ENCODE measurements around the gene EHD1.

EHD1 gene

DNA sequence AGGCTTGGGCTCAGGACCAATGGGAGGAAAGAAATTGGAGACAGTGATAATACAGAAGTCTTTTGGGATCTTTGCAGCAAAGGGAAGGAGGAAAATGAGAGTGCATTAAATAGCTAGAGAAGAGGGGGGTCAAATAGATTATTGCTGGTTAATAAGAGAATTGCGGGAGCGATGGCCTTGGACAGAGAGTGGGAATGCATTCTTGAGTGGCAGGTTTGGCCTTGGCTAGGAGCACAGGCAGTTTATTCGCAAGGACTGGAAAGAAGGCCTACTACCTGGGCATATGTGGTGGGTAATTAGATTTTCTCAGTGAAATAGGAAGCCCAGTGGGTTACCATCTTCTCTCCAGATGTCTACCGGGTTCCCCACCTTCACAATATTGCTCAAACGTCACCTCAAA, 64.6 kb downstream of the EHD1 start:
- Histone ChIP-seq H2AFZ (ENCODE audit: low read length) (no peak overlapping the region), H3K79me2 (ENCODE audit: insufficient read depth, low read length) (peaks cover 8% of the 10 kb centered on the region), H3K9ac (ENCODE audit: low read depth, low read length, poor library complexity, severe bottlenecking) (no peak overlapping the region), H4K20me1 (ENCODE audit: insufficient read depth, low read length, poor library complexity, severe bottlenecking) (peaks cover 8% of the 10 kb centered on the region), H3K27me3 (ENCODE audit: insufficient read depth, low read length, poor library complexity, severe bottlenecking) (no peaks in the 10 kb centered on the region), H3K9me2 (replicated peaks; ENCODE audit: low read depth, low read length) (no peaks in the 10 kb centered on the region), H3K4me3 (ENCODE audit: low read length, poor library complexity, severe bottlenecking) (no peak overlapping the region), H3K9me3 (ENCODE audit: insufficient read depth, low read depth, low read length) (no peaks in the 10 kb centered on the region), H3F3A (ENCODE audit: low read depth) (no peaks in the 10 kb centered on the region), H3K4me1 (ENCODE audit: insufficient read depth, low read length, poor library complexity, severe bottlenecking) (peaks cover 13% of the 10 kb centered on the region), H3K36me3 (ENCODE audit: insufficient read depth, low read length) (no peaks in the 10 kb centered on the region), H3K4me2 (ENCODE audit: low read depth, low read length, poor library complexity, severe bottlenecking) (no peak overlapping the region)
- TF ChIP-seq, protein P1, sequence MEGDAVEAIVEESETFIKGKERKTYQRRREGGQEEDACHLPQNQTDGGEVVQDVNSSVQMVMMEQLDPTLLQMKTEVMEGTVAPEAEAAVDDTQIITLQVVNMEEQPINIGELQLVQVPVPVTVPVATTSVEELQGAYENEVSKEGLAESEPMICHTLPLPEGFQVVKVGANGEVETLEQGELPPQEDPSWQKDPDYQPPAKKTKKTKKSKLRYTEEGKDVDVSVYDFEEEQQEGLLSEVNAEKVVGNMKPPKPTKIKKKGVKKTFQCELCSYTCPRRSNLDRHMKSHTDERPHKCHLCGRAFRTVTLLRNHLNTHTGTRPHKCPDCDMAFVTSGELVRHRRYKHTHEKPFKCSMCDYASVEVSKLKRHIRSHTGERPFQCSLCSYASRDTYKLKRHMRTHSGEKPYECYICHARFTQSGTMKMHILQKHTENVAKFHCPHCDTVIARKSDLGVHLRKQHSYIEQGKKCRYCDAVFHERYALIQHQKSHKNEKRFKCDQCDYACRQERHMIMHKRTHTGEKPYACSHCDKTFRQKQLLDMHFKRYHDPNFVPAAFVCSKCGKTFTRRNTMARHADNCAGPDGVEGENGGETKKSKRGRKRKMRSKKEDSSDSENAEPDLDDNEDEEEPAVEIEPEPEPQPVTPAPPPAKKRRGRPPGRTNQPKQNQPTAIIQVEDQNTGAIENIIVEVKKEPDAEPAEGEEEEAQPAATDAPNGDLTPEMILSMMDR (conservative IDR thresholded peaks at IDR 0.05; ENCODE audit: low read length), result no peak

DNA sequence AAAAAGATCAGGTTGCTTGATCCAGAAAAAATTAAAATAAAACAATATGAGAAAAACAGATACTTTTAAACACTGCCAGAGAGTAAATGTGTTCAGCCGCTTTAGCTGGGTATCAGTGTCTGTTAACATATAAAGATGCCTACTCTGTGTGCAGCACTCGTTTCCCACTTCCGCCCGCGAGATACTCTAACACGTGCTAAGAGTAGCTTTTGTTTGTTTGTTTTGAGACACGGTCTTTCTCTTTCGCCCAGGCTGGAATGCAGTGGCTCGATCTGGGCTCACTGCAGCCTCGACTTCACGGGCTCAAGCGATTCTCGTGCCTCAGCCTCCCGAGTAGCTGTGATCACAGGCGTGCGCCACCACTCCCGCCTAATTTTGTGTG, 67.5 kb downstream of the EHD1 start:
- Histone ChIP-seq H3K36me3 (ENCODE audit: insufficient read depth, low read length) (no peaks in the 10 kb centered on the region), H3K9me2 (replicated peaks; ENCODE audit: low read depth, low read length) (no peaks in the 10 kb centered on the region), H3K9me3 (ENCODE audit: insufficient read depth, low read depth, low read length) (no peaks in the 10 kb centered on the region), H4K20me1 (ENCODE audit: insufficient read depth, low read length, poor library complexity, severe bottlenecking) (peaks cover 8% of the 10 kb centered on the region), H2AFZ (ENCODE audit: low read length) (peak overlapping the region; percentile 94), H3K79me2 (ENCODE audit: insufficient read depth, low read length) (peaks cover 8% of the 10 kb centered on the region), H3K27me3 (ENCODE audit: insufficient read depth, low read length, poor library complexity, severe bottlenecking) (no peaks in the 10 kb centered on the region), H3F3A (ENCODE audit: low read depth) (no peaks in the 10 kb centered on the region), H3K4me3 (ENCODE audit: low read length, poor library complexity, severe bottlenecking) (peak overlapping the region; percentile 94), H3K4me2 (ENCODE audit: low read depth, low read length, poor library complexity, severe bottlenecking) (peak overlapping the region; percentile 96), H3K9ac (ENCODE audit: low read depth, low read length, poor library complexity, severe bottlenecking) (peak overlapping the region; percentile 85), H3K4me1 (ENCODE audit: insufficient read depth, low read length, poor library complexity, severe bottlenecking) (peaks cover 13% of the 10 kb centered on the region)
- no peak for TF ChIP-seq EZH2phosphoT487 (IDR thresholded peaks at IDR 0.05; ENCODE audit: borderline replicate concordance)
- TF ChIP-seq, protein P1 (conservative IDR thresholded peaks at IDR 0.05; ENCODE audit: low read length), result no peak

DNA sequence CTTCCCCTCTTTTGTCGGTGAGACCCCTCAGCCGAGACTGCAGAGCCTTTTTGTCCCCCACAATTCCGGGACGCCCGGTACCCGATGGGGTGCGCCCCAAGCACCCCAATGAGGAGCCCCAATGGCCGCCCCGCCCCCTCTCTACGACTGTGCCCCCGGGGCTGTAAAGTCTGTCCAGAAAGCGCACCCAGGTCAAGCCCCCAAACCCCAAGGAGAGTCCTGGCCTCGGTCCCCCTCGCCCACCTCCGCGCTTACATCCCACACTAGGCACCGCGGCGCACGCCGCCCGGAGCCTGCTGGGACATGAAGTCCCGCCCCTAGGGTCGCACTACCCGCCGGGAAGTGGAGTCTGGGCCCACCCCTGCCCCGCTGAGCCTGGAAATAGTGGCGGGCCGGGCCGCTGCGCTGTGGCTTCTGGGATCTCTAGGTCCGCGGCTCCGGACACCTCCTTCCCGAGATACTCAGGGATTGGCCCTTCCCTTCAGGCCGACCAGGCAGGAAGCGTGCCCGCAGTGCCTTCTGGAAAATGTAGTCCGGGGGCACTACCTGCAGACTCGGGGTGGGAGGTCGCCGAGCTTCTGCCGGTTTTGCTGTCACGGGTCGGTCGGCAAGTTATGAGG, 68.0 kb downstream of the EHD1 start, which contains the start of gene MEN1:
MEN1 (minus strand) TSS at position 281 of the 620 bp plus-strand sequence. CDS start 442 bp downstream, outside the sequence.
- Histone ChIP-seq H2AFZ (ENCODE audit: low read length) (peak within 1 kb of the TSS; percentile 94), H3K9me3 (ENCODE audit: insufficient read depth, low read depth, low read length) (no peaks in the 10 kb centered on the region), H3K9ac (ENCODE audit: low read depth, low read length, poor library complexity, severe bottlenecking) (peak within 1 kb of the TSS; percentile 85), H3K4me1 (ENCODE audit: insufficient read depth, low read length, poor library complexity, severe bottlenecking) (peaks cover 13% of the 10 kb centered on the region), H3F3A (ENCODE audit: low read depth) (no peaks in the 10 kb centered on the region), H4K20me1 (ENCODE audit: insufficient read depth, low read length, poor library complexity, severe bottlenecking) (peaks cover 8% of the 10 kb centered on the region), H3K4me2 (ENCODE audit: low read depth, low read length, poor library complexity, severe bottlenecking) (peak within 1 kb of the TSS; percentile 96), H3K36me3 (ENCODE audit: insufficient read depth, low read length) (no peaks in the 10 kb centered on the region), H3K9me2 (replicated peaks; ENCODE audit: low read depth, low read length) (no peaks in the 10 kb centered on the region), H3K27me3 (ENCODE audit: insufficient read depth, low read length, poor library complexity, severe bottlenecking) (no peaks in the 10 kb centered on the region), H3K4me3 (ENCODE audit: low read length, poor library complexity, severe bottlenecking) (peak within 1 kb of the TSS; percentile 94), H3K79me2 (ENCODE audit: insufficient read depth, low read length) (peaks cover 8% of the 10 kb centered on the region)
- TF ChIP-seq EZH2phosphoT487 (IDR thresholded peaks at IDR 0.05; ENCODE audit: borderline replicate concordance), result no peak

DNA sequence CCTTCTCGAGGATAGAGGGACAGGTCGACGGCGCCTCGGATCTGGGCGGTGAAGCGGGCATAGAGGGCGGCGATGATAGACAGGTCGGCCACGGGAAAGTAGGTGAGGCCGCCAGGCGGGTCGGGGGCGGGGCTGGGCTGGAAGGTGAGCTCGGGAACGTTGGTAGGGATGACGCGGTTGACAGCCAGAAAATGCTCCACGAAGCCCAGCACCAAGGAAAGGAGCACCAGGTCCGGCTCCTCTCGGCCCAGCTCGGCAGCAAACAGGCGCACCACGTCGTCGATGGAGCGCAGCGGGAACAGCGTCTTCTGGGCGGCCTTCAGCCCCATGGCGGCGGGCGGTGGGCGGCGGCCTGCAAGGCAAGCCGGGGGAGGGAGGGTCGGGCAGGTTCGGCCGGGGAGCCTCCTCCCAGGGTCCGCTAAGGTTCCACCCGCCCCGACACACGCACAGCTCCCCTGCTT, 68.6 kb downstream of the EHD1 start:
- Histone ChIP-seq H2AFZ (ENCODE audit: low read length) (peak overlapping the region; percentile 94), H4K20me1 (ENCODE audit: insufficient read depth, low read length, poor library complexity, severe bottlenecking) (peaks cover 8% of the 10 kb centered on the region), H3K36me3 (ENCODE audit: insufficient read depth, low read length) (no peaks in the 10 kb centered on the region)

More for the DNA sequence above, 68.6 kb downstream of the EHD1 start:
- no peaks in the 10 kb centered on the region for H3K9me2 ChIP-seq (replicated peaks; ENCODE audit: low read depth, low read length)
- H3K4me3 ChIP-seq (ENCODE audit: low read length, poor library complexity, severe bottlenecking), result peak overlapping the region; percentile 94
- H3K9ac ChIP-seq (ENCODE audit: low read depth, low read length, poor library complexity, severe bottlenecking), result peak overlapping the region; percentile 85
- H3K27me3 ChIP-seq (ENCODE audit: insufficient read depth, low read length, poor library complexity, severe bottlenecking), result no peaks in the 10 kb centered on the region
- H3K4me2 ChIP-seq (ENCODE audit: low read depth, low read length, poor library complexity, severe bottlenecking), result peak overlapping the region; percentile 96
- H3K79me2 ChIP-seq (ENCODE audit: insufficient read depth, low read length), result peaks cover 8% of the 10 kb centered on the region
- H3K4me1 ChIP-seq (ENCODE audit: insufficient read depth, low read length, poor library complexity, severe bottlenecking), result peaks cover 13% of the 10 kb centered on the region
- H3F3A ChIP-seq (ENCODE audit: low read depth), result no peaks in the 10 kb centered on the region
- H3K9me3 ChIP-seq (ENCODE audit: insufficient read depth, low read depth, low read length), result no peaks in the 10 kb centered on the region
- TF ChIP-seq, protein P1 (conservative IDR thresholded peaks at IDR 0.05; ENCODE audit: low read length), result no peak
- no peak for TF ChIP-seq EZH2phosphoT487 (IDR thresholded peaks at IDR 0.05; ENCODE audit: borderline replicate concordance)
